OCI-LY7 (cell line): Measurements from ENCODE around the gene STOM. TPM values are rescaled to one million over a fixed set of nuclear protein-coding genes. Genes with fewer than 3 reads are reported as not detected.
A peak's percentile ranks its signal among the peaks of the same experiment; 100 is the strongest.

Experiments used
- BruUV-seq: library from RNA; stranded (reverse); fragments of 400-500 nt; replicated peaks from 2 replicates; lab custom pipeline; 2021; lab: Mats Ljungman, UMichigan
- CTCF ChIA-PET: fragments of 300-600 bp; sonication (Branson Sonifier 250); formaldehyde crosslinking; loops from one replicate; lab custom pipeline; 2022; ENCODE audit warnings: antibody characterized with exemption; ENCODE audit not compliant: unreplicated experiment; lab: Charles Lee
- POLR2A ChIA-PET: fragments of 300-600 bp; sonication (Branson Sonifier 250); formaldehyde crosslinking; loops from one replicate; lab custom pipeline; 2022; ENCODE audit warnings: antibody characterized with exemption; lab: Charles Lee
- DNase-seq: peaks from one replicate; pipeline ENCODE4 v3.0.0-alpha.2; 2015; ENCODE audit warnings: low spot score
- H2AFZ ChIP-seq: fragments of 200-600 bp; sonication (generic), shearing (Covaris generic); 2 replicates; pipeline ENCODE4 v1.6.1; 2014; ENCODE audit warnings: mild to moderate bottlenecking, antibody characterized with exemption, low read length, moderate library complexity
- H3K27ac ChIP-seq: fragments of 200-600 bp; sonication (generic); 2 replicates; pipeline ENCODE4 v1.5.1; 2014; ENCODE audit warnings: mixed run types, low read depth, mild to moderate bottlenecking, moderate library complexity, low read length, inconsistent platforms; ENCODE audit not compliant: poor library complexity, severe bottlenecking
- H3K36me3 ChIP-seq: fragments of 200-600 bp; sonication (generic); 2 replicates; pipeline ENCODE4 v1.6.1; 2014; ENCODE audit warnings: mild to moderate bottlenecking, antibody characterized with exemption, low read length, moderate library complexity, mixed read lengths; ENCODE audit not compliant: insufficient read depth
- H3K4me1 ChIP-seq: fragments of 200-600 bp; sonication (generic); 2 replicates; pipeline ENCODE4 v1.5.1; 2014; ENCODE audit warnings: mild to moderate bottlenecking, low read length; ENCODE audit not compliant: insufficient read depth, poor library complexity, severe bottlenecking
- H3K4me2 ChIP-seq: fragments of 200-600 bp; sonication (generic); 2 replicates; pipeline ENCODE4 v1.6.1; 2014; ENCODE audit warnings: mild to moderate bottlenecking, low read length
- H3K4me3 ChIP-seq: fragments of 200-600 bp; sonication (generic); 2 replicates; pipeline ENCODE4 v1.5.1; 2014; ENCODE audit warnings: mild to moderate bottlenecking, low read depth, low read length; ENCODE audit not compliant: poor library complexity, severe bottlenecking
- H3K79me2 ChIP-seq: fragments of 200-600 bp; sonication (generic); 2 replicates; pipeline ENCODE4 v1.6.1; 2016; ENCODE audit warnings: low read depth, mild to moderate bottlenecking, low read length, moderate library complexity, mixed read lengths; ENCODE audit not compliant: insufficient read depth
- H3K9me2 ChIP-seq: fragments of 200-600 bp; sonication (generic); 2 replicates; pipeline ENCODE4 v1.6.1; 2016; ENCODE audit warnings: mild to moderate bottlenecking, low read length, mixed read lengths; ENCODE audit not compliant: insufficient read depth
- H3K9me3 ChIP-seq: fragments of 200-600 bp; sonication (generic); 2 replicates; pipeline ENCODE4 v1.6.1; 2014; ENCODE audit warnings: mild to moderate bottlenecking, mixed run types, low read length, mixed read lengths
- H4K20me1 ChIP-seq: fragments of 200-600 bp; sonication (generic); 2 replicates; pipeline ENCODE4 v1.6.1; 2014; ENCODE audit warnings: mild to moderate bottlenecking, antibody characterized with exemption, low read length, moderate library complexity, mixed read lengths; ENCODE audit not compliant: insufficient read depth
- EZH2phosphoT487 ChIP-seq: fragments of 200-600 bp; sonication (generic); IDR thresholded peaks from 2 replicates; pipeline ENCODE4 v1.6.1; 2018; ENCODE audit warnings: low read depth, borderline replicate concordance, mild to moderate bottlenecking, mixed run types, antibody characterized with exemption, low read length, moderate library complexity, mixed read lengths
- intact Hi-C: fragments of 100-400 bp; cut with micrococcal nuclease; formaldehyde crosslinking; loops from one replicate; pipeline ENCODE4 v1.10.0; 2022; ENCODE audit not compliant: unreplicated experiment
- total RNA-seq, 2 experiments: library from RNA; depleted of rRNA in 1 of 2; stranded (reverse); fragments of >200 nt in 1 of 2; shearing (Covaris generic) in 1 of 2; gene quantifications; 2 replicates each; pipeline ENCODE4 v1.2.3, GENCODE V29; 2014 to 2022
- TF ChIP-seq, protein P1 (sequence below): fragments of 200-600 bp; sonication (generic); conservative IDR thresholded peaks from 2 replicates; pipeline ENCODE4 v1.5.1; 2014; ENCODE audit warnings: mild to moderate bottlenecking, antibody characterized with exemption, low read length, moderate library complexity, mixed read lengths

The STOM gene
- total RNA-seq, 2 experiments from 2014 or later, result 5.7 to 7.3 TPM

DNA sequence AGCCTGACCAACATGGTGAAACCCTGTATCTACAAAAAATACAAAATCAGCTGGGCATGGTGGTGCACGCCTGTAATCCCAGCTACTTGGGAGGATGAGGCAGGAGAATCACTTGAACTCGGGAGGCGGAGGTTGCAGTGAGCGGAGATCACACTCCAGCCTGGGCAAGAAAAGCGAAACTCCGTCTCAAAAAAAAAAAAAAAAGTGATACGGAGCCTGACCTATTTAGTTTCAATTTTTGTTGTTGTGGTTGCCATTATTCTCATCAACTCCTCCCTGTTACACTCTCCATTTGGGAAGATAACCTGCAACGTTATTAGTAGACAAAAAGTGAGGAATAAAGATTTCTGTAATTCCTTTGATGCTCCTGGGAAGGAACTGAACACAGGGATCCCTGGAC lies 1.3 kb downstream of the STOM start:
- no peaks in the 10 kb centered on the region for H3K36me3 ChIP-seq
- intact Hi-C loops, result no loop called here
- no peak overlapping the region for H2AFZ ChIP-seq
- peaks cover 15% of the 10 kb centered on the region for H3K4me1 ChIP-seq
- H3K4me2 ChIP-seq, result peak overlapping the region; percentile 87; the same call in 1 of the 2 replicates
- no peaks in the 10 kb centered on the region for H4K20me1 ChIP-seq
- H3K9me3 ChIP-seq, result no peaks in the 10 kb centered on the region
- H3K79me2 ChIP-seq, result no peaks in the 10 kb centered on the region
- no peak overlapping the region for H3K27ac ChIP-seq
- no peak overlapping the region for H3K4me3 ChIP-seq
- CTCF ChIA-PET, result no interaction called here
- H3K9me2 ChIP-seq, result no peaks in the 10 kb centered on the region
- no peak for DNase-seq
- no TSS peak for BruUV-seq
- POLR2A ChIA-PET, result interaction anchor here (0.5 to 0.7 kb wide), 2 partner anchors 11 to 654 kb away, joined by 3 read pairs; partner anchors contain the start of gene MEGF9
- TF ChIP-seq, protein P1, sequence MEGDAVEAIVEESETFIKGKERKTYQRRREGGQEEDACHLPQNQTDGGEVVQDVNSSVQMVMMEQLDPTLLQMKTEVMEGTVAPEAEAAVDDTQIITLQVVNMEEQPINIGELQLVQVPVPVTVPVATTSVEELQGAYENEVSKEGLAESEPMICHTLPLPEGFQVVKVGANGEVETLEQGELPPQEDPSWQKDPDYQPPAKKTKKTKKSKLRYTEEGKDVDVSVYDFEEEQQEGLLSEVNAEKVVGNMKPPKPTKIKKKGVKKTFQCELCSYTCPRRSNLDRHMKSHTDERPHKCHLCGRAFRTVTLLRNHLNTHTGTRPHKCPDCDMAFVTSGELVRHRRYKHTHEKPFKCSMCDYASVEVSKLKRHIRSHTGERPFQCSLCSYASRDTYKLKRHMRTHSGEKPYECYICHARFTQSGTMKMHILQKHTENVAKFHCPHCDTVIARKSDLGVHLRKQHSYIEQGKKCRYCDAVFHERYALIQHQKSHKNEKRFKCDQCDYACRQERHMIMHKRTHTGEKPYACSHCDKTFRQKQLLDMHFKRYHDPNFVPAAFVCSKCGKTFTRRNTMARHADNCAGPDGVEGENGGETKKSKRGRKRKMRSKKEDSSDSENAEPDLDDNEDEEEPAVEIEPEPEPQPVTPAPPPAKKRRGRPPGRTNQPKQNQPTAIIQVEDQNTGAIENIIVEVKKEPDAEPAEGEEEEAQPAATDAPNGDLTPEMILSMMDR, result no peak
- TF ChIP-seq EZH2phosphoT487, result no peak

DNA sequence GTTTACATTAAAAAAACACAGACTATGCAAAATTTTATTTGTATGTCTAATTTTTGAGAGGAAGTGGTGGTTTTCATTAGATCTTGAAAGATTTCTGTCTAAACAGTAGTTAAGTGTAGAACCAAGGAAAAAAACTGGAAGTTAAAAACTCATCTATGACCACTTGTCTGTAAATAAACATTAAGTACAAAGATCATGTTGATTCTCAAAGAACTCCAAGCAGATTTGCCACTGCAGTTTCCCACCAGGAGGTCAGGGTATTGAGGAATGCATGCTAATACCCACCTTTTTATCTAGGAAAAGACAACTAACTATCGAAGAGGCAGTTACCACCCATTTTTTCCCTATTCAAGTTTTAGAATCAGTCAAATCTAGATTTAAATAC lies 1.9 kb downstream of the STOM start:
- DNase-seq, result no peak
- Histone ChIP-seq H3K27ac (no peak overlapping the region), H3K4me1 (peaks cover 15% of the 10 kb centered on the region), H3K4me3 (no peak overlapping the region), H3K9me2 (no peaks in the 10 kb centered on the region), H3K4me2 (no peak overlapping the region; the same call in 1 of the 2 replicates), H3K79me2 (no peaks in the 10 kb centered on the region), H3K9me3 (no peaks in the 10 kb centered on the region), H4K20me1 (no peaks in the 10 kb centered on the region), H2AFZ (no peak overlapping the region), H3K36me3 (no peaks in the 10 kb centered on the region)
- TF ChIP-seq, protein P1, result no peak
- no peak for TF ChIP-seq EZH2phosphoT487
- intact Hi-C loops, result no loop called here
- ChIA-PET CTCF (no interaction called here), POLR2A (interaction anchor here (0.7 kb wide), 1 partner anchor 654 kb away, joined by 3 read pairs; the partner anchor contains the start of gene MEGF9)
- TSS peak; percentile 41 for BruUV-seq

DNA sequence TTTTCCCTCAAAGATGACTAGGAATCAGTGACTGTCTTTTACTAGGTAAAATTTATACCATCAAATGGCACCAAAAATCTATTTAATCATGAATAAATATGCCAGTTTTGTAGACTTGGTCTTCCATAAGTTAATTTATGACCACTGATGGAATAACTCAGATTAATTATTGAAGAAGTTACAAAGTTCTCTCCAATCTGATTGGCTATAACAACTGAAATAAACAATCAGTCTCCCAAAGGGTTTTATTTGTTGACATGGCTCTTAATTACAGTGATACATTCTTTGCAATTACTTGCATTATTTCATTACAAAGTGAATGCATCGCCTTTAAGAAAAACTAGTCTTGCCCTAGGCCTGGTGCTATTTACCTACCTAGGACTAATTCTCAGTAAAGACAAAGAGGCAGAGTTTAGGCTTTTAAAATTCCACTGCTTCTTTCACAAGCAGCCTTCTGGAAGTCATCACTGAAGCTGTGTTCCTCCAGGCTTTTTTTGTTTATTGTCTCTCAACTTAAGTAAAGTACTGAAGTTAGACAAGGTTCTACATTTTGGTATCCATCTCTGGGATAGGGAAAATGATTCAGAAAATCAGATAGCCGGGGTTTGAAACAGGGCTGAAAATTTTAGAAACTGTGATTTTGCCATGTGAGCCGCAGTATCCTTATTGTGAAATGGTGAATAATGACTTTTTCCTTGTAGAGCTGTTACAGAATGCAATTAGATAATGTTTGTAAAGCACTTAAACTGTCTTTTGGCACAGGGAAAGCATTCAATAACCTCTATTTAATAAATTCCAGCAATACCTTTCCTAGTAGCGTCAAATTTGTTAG lies 2.5 kb downstream of the STOM start:
- H3K4me3 ChIP-seq, result no peak overlapping the region
- no peaks in the 10 kb centered on the region for H3K36me3 ChIP-seq
- H3K79me2 ChIP-seq, result no peaks in the 10 kb centered on the region
- no peak overlapping the region for H2AFZ ChIP-seq
- no peaks in the 10 kb centered on the region for H3K9me2 ChIP-seq
- intact Hi-C loops, result no loop called here
- H4K20me1 ChIP-seq, result no peaks in the 10 kb centered on the region
- no peak overlapping the region for H3K4me2 ChIP-seq
- no peak overlapping the region for H3K27ac ChIP-seq
- no peak for TF ChIP-seq EZH2phosphoT487
- no peaks in the 10 kb centered on the region for H3K9me3 ChIP-seq
- no TSS peak for BruUV-seq
- DNase-seq, result no peak
- POLR2A ChIA-PET, result interaction anchor here (0.9 kb wide), 1 partner anchor 152 kb away, joined by 3 read pairs; no protein-coding TSS in a partner anchor
- peaks cover 15% of the 10 kb centered on the region for H3K4me1 ChIP-seq
- CTCF ChIA-PET, result interaction anchor here (0.6 kb wide), 1 partner anchor 41 kb away, joined by 3 read pairs; no protein-coding TSS in a partner anchor
